Hepatic stellate cell (primary cell): ENCODE measurements around the gene TLR7.
A peak's percentile ranks its signal among the peaks of the same experiment; 100 is the strongest.

Source experiments
- DNase-seq: peaks from one replicate; pipeline ENCODE4 v3.0.0; 2011; ENCODE audit warnings: low spot score

Gene TLR7

GRCh38 chrX:12891171-12891570 lies 24.3 kb downstream of the TLR7 start:
- DNase-seq: no peak

GRCh38 chrX:12891915-12892506 lies 25.1 kb downstream of the TLR7 start:
- no peak for DNase-seq

- no peak for DNase-seq
Observed at GRCh38 chrX:12892716-12893115, 25.8 kb downstream of the TLR7 start.

GRCh38 chrX:12894074-12895030 lies 27.5 kb downstream of the TLR7 start:
- peak; percentile 12 for DNase-seq

- DNase-seq: no peak
Observed at GRCh38 chrX:12895866-12896265, 29.0 kb downstream of the TLR7 start.

GRCh38 chrX:12896935-12897334 lies 30.1 kb downstream of the TLR7 start:
- no peak for DNase-seq

GRCh38 chrX:12898073-12898472 lies 31.2 kb downstream of the TLR7 start:
- no peak for DNase-seq

GRCh38 chrX:12899506-12899905 lies 32.6 kb downstream of the TLR7 start:
- no peak for DNase-seq

GRCh38 chrX:12901486-12901885 lies 34.6 kb downstream of the TLR7 start:
- DNase-seq: peak; percentile 53

- DNase-seq: no peak
Observed at GRCh38 chrX:12903646-12904045, 36.8 kb downstream of the TLR7 start.

- no peak for DNase-seq
Observed at GRCh38 chrX:12906046-12906761, 39.3 kb downstream of the TLR7 start, which contains the start of gene TLR8. TSS of gene TLR8 (plus strand) at chrX:12906620. CDS start at chrX:12906707, 87 bp downstream.

GRCh38 chrX:12910423-12911121 lies 43.7 kb downstream of the TLR7 start:
- no peak for DNase-seq

GRCh38 chrX:12911122-12911470 lies 44.2 kb downstream of the TLR7 start:
- no peak for DNase-seq

GRCh38 chrX:12912791-12913482 lies 46.1 kb downstream of the TLR7 start:
- DNase-seq: no peak

GRCh38 chrX:12917753-12918152 lies 50.9 kb downstream of the TLR7 start:
- no peak for DNase-seq

- DNase-seq: no peak
Observed at GRCh38 chrX:12919051-12919450, 52.2 kb downstream of the TLR7 start.

- no peak for DNase-seq
Observed at GRCh38 chrX:12919620-12920019, 52.7 kb downstream of the TLR7 start.

GRCh38 chrX:12920990-12921389 lies 54.1 kb downstream of the TLR7 start:
- no peak for DNase-seq

- no peak for DNase-seq
Observed at GRCh38 chrX:12921886-12922598, 55.2 kb downstream of the TLR7 start.

- no peak for DNase-seq
Observed at GRCh38 chrX:12922599-12922919, 55.7 kb downstream of the TLR7 start.

- no peak for DNase-seq
Observed at GRCh38 chrX:12929701-12930100, 62.8 kb downstream of the TLR7 start.
